AG10803 (cell line): ENCODE results near the gene FUT2.

Source experiments
- DNase-seq: peaks from one replicate; pipeline ENCODE4 v3.0.0; 2010; ENCODE audit warnings: low read depth
- H3K4me3 ChIP-seq: 2 replicates; pipeline ENCODE4 v1.5.1; 2011; ENCODE audit warnings: mild to moderate bottlenecking, low read length, control low read depth
- TF ChIP-seq, protein P1 (sequence below): conservative IDR thresholded peaks from 2 replicates; pipeline ENCODE4 v1.5.1; 2011; ENCODE audit warnings: mild to moderate bottlenecking, low read length, control low read depth, inconsistent platforms

FUT2 gene

GRCh38 chr19:48708471-48708870 is 12.7 kb downstream of the FUT2 start:
- TF ChIP-seq, protein P1, sequence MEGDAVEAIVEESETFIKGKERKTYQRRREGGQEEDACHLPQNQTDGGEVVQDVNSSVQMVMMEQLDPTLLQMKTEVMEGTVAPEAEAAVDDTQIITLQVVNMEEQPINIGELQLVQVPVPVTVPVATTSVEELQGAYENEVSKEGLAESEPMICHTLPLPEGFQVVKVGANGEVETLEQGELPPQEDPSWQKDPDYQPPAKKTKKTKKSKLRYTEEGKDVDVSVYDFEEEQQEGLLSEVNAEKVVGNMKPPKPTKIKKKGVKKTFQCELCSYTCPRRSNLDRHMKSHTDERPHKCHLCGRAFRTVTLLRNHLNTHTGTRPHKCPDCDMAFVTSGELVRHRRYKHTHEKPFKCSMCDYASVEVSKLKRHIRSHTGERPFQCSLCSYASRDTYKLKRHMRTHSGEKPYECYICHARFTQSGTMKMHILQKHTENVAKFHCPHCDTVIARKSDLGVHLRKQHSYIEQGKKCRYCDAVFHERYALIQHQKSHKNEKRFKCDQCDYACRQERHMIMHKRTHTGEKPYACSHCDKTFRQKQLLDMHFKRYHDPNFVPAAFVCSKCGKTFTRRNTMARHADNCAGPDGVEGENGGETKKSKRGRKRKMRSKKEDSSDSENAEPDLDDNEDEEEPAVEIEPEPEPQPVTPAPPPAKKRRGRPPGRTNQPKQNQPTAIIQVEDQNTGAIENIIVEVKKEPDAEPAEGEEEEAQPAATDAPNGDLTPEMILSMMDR = no peak
- no peak for DNase-seq
- H3K4me3 ChIP-seq = no peak overlapping the region

GRCh38 chr19:48711106-48711662 is 15.4 kb downstream of the FUT2 start:
- TF ChIP-seq, protein P1 = no peak
- no peak overlapping the region for H3K4me3 ChIP-seq
- DNase-seq = no peak

GRCh38 chr19:48713041-48713863 is 17.5 kb downstream of the FUT2 start:
- no peak for DNase-seq
- peak overlapping the region; percentile 84 for H3K4me3 ChIP-seq
- TF ChIP-seq, protein P1 = peak; percentile 27

DNA sequence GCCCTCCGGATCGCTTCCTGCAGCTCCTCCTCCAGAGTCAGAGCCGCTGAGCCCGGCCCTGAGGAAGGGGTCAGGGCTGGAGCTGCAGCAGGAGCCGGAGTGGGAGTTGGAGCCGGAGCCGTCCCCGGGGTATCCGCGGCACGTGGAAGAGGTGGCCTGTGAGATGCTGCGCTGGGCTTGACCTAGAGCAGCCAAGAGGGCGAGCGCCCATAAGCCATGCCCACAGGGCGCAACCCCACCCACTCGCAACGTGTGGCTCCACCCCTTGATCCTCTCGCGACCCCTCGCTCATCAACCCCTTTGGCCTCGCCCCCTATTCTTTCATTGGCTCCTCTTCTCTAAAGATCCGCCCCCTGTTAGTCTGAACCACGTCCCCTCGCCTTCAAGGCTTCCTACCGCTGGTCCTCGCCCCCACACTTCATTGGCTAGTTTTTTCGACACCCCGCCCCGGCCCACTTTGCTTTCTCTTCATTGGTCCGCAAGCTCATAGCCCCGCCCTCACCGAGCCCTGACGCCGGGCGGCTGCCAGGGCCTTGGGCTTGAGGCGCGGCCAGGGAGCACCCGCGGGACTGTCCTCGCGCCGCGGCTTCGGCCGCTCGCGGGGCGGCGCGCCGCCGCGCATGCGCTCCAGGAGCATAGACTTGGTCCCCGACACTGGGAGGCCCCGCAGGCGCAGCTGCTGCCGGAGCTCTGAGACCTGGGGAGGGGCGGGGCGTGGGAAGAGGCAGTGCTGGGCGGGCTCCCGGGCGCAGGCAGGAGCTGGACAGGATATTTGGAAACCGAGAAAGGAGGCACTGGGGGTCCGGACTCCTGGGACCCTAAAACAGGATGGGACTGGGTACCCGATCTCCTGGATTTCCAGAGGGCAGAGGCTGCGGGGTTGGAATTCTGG is 18.3 kb downstream of the FUT2 start:
- TF ChIP-seq, protein P1 = no peak
- DNase-seq = peak; percentile 100
- peak overlapping the region; percentile 84 for H3K4me3 ChIP-seq

- peak overlapping the region; percentile 69 for H3K4me3 ChIP-seq
- TF ChIP-seq, protein P1 = no peak
- no peak for DNase-seq
These were observed 19.2 kb downstream of the FUT2 start for GRCh38 chr19:48714759-48715675.

- DNase-seq = peak; percentile 53
- H3K4me3 ChIP-seq = peak overlapping the region; percentile 69
- TF ChIP-seq, protein P1 = no peak
These were observed 20.0 kb downstream of the FUT2 start for GRCh38 chr19:48715681-48716171.
